RWPE2 (cell line): Measurements from ENCODE around the gene ROR2.

ENCODE experiments used
- ATAC-seq: fragments of 200-7000 bp; cut with Tn5 transposase; 3 replicates; pipeline ENCODE4 v1.9.1; 2021; ENCODE audit warnings: low read depth
- DNase-seq: peaks from one replicate; pipeline ENCODE4 v3.0.0-alpha.2; 2020; ENCODE audit warnings: low spot score
- H3K27ac ChIP-seq: fragments of 450-650 bp; 2 replicates; pipeline ENCODE4 v1.5.1; 2017; ENCODE audit warnings: mild to moderate bottlenecking; ENCODE audit not compliant: poor library complexity, severe bottlenecking
- H3K27me3 ChIP-seq: fragments of 250-450 bp; sonication (Bioruptor Pico); 2 replicates; pipeline ENCODE4 v1.5.1; 2021; ENCODE audit warnings: mild to moderate bottlenecking, moderate library complexity; ENCODE audit not compliant: insufficient read depth, poor library complexity, severe bottlenecking
- H3K36me3 ChIP-seq: fragments of 250-450 bp; sonication (Bioruptor Pico); 2 replicates; pipeline ENCODE4 v1.5.1; 2020; ENCODE audit warnings: low read depth, mild to moderate bottlenecking, moderate library complexity
- H3K4me1 ChIP-seq: fragments of 250-450 bp; sonication (Bioruptor Pico); 2 replicates; pipeline ENCODE4 v1.5.1; 2021; ENCODE audit warnings: mild to moderate bottlenecking, moderate library complexity; ENCODE audit not compliant: insufficient read depth, poor library complexity, severe bottlenecking
- H3K4me3 ChIP-seq: fragments of 250-450 bp; sonication (Bioruptor Pico); 2 replicates; pipeline ENCODE4 v1.5.1; 2021; ENCODE audit warnings: mild to moderate bottlenecking, moderate library complexity; ENCODE audit not compliant: severe bottlenecking
- H3K9me3 ChIP-seq: fragments of 250-450 bp; sonication (Bioruptor Pico); 2 replicates; pipeline ENCODE4 v1.5.1; 2021; ENCODE audit warnings: mild to moderate bottlenecking, moderate library complexity; ENCODE audit not compliant: severe bottlenecking
- TF ChIP-seq, protein P1 (sequence below): fragments of 450-650 bp; IDR thresholded peaks from one replicate; pipeline ENCODE4 v1.5.1; 2017; ENCODE audit warnings: mild to moderate bottlenecking, moderate library complexity; ENCODE audit not compliant: poor library complexity, severe bottlenecking

Gene ROR2

DNA sequence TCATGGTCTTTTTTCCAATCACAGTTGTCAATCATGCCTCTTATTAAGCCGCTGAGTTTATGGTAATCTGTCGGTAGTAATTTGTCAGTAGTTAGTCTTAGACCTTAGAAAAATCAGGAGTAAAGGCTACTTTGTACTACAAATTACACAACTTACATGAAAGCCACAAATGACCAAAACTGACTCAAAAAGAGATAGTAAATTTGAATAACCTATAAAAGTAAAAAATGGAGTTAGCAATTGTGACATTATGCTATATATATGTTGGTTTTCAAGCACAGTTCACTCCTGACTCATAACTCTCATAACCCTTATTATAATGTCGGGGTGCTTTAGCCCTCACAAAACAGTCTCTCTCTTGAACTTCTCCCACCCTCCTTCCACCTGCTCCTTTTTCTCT lies 251.8 kb downstream of the ROR2 start:
- H3K27me3 ChIP-seq: no peaks in the 10 kb centered on the region
- no peak overlapping the region for H3K4me3 ChIP-seq
- H3K9me3 ChIP-seq: no peaks in the 10 kb centered on the region
- no peak overlapping the region for H3K27ac ChIP-seq
- TF ChIP-seq, protein P1, sequence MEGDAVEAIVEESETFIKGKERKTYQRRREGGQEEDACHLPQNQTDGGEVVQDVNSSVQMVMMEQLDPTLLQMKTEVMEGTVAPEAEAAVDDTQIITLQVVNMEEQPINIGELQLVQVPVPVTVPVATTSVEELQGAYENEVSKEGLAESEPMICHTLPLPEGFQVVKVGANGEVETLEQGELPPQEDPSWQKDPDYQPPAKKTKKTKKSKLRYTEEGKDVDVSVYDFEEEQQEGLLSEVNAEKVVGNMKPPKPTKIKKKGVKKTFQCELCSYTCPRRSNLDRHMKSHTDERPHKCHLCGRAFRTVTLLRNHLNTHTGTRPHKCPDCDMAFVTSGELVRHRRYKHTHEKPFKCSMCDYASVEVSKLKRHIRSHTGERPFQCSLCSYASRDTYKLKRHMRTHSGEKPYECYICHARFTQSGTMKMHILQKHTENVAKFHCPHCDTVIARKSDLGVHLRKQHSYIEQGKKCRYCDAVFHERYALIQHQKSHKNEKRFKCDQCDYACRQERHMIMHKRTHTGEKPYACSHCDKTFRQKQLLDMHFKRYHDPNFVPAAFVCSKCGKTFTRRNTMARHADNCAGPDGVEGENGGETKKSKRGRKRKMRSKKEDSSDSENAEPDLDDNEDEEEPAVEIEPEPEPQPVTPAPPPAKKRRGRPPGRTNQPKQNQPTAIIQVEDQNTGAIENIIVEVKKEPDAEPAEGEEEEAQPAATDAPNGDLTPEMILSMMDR: no peak
- no peaks in the 10 kb centered on the region for H3K36me3 ChIP-seq
- no peak for ATAC-seq
- DNase-seq: no peak
- no peaks in the 10 kb centered on the region for H3K4me1 ChIP-seq

DNA sequence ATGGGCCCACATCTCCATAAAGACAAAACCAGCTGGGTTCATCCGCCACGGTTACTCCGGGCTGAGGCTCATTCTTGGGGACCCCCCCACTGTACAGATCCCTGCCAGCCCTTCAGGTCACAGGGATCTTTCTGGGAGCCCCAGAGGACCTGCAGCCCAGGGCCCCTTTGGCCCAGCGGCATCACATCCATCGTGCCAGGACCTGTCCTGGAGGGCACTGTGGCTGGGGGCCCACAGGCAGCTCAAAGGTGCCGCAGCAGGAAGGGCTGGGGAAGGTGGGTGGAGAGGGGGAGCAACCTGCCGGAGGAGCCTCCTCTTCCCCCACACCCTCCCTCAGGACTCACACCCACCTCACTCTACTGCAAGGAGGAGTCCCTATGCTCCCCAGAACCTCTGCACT lies 252.8 kb downstream of the ROR2 start:
- no peak overlapping the region for H3K4me3 ChIP-seq
- no peaks in the 10 kb centered on the region for H3K9me3 ChIP-seq
- no peaks in the 10 kb centered on the region for H3K4me1 ChIP-seq
- TF ChIP-seq, protein P1: no peak
- ATAC-seq: no peak
- no peak for DNase-seq
- H3K36me3 ChIP-seq: no peaks in the 10 kb centered on the region
- H3K27ac ChIP-seq: no peak overlapping the region
- no peaks in the 10 kb centered on the region for H3K27me3 ChIP-seq

DNA sequence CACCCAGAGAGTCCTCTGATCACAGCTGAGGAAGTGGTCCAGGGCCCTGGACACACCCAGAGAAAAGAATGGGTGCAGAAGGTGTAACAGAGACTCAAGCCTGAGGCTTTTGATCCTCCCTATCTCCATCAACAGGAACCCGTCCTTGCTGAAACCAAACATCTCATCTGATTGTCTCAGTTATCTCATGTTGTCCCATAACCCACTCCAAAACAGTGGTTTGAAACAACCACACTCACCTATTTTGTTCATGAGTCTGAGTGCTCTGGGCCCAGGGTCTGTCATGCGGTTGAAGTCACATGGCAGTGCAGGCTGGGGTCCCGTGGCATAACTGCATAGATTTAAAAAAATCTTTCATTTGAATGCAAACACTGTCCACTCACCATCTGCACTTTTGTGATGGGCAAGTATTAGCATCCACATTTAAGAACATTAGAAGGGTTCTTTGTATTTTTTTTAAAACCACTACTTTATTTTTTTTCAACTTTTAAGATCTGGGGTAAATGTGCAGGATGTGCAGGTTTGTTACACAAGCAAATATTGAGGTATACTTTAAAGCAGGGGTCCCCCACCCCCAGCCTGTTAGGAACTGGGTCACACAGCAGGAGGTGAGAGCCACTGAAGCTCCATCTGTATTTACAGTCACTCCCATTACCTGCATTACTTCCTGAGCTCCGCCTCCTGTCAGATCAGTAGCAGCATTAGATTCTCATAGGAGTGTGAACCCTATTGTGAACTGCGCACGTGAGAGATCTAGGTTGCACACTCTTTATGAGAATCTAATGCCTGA lies 255.8 kb downstream of the ROR2 start:
- Histone ChIP-seq H3K4me1 (no peaks in the 10 kb centered on the region), H3K27me3 (no peaks in the 10 kb centered on the region), H3K27ac (no peak overlapping the region), H3K9me3 (no peaks in the 10 kb centered on the region), H3K4me3 (no peak overlapping the region), H3K36me3 (no peaks in the 10 kb centered on the region)
- ATAC-seq (no peak), DNase-seq (no peak)
- TF ChIP-seq, protein P1: no peak

DNA sequence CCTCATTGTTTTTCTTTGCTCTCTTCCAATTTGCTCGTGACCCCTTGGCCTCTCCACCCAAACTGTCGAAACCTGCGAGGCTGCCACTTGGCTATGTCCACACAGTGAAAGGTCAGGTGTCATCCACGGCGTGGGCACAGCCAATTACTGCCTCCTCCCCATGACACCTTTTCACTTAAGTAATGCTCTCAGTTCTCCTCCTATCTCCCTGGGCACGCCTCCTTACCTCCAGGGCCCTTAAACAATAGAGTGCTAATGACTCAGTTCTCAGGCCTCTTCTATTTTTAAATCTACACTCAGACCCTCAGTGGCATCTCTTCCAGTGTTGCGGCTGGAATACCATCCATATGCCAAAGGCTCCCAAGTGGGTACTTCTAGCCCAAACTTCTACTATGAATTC lies 256.8 kb downstream of the ROR2 start:
- Histone ChIP-seq H3K4me1 (no peaks in the 10 kb centered on the region), H3K9me3 (no peaks in the 10 kb centered on the region), H3K4me3 (no peak overlapping the region), H3K36me3 (no peaks in the 10 kb centered on the region), H3K27ac (no peak overlapping the region), H3K27me3 (no peaks in the 10 kb centered on the region)
- ATAC-seq (peak; percentile 73), DNase-seq (no peak)
- TF ChIP-seq, protein P1: no peak

DNA sequence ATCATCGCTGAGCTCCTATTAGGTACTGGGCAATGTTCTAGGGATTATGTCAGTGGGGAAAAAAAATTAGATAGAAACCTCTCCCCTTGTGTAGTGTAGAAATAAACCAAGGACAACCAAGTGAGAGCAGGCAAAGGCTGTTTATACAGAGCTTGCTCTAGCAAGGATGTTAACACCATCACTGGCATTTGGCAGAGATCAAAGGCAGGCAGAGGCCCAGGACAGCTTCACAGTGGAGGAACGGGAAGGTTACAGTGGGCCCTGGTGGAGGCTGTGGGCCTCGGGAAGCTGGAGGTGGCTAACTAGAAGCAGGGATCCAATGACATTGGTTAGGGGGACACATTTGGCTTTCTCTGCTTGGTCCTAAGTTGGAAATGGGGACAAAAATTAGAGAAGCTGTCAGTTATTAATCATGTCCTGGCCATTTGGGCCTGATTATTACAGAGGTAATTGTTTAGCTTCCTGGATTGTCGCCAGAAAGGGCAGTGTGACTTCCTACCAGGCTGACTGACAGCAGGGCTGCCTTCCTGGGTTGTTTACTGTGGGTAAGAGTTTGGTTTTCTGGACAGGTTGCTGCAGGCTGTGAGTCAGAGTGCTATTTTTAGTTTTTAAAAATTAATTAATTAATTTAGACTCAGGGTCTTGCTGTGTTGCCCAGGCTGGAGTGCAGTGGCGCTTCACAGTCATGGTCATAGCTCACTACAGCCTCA lies 259.3 kb downstream of the ROR2 start:
- H3K4me3 ChIP-seq: no peak overlapping the region
- H3K27me3 ChIP-seq: no peaks in the 10 kb centered on the region
- H3K9me3 ChIP-seq: no peaks in the 10 kb centered on the region
- no peaks in the 10 kb centered on the region for H3K4me1 ChIP-seq
- DNase-seq (no peak), ATAC-seq (no peak)
- no peak overlapping the region for H3K27ac ChIP-seq
- H3K36me3 ChIP-seq: no peaks in the 10 kb centered on the region
- TF ChIP-seq, protein P1: no peak
